ENCODE measurements around the gene FBXO15.

The FBXO15 gene

DNA sequence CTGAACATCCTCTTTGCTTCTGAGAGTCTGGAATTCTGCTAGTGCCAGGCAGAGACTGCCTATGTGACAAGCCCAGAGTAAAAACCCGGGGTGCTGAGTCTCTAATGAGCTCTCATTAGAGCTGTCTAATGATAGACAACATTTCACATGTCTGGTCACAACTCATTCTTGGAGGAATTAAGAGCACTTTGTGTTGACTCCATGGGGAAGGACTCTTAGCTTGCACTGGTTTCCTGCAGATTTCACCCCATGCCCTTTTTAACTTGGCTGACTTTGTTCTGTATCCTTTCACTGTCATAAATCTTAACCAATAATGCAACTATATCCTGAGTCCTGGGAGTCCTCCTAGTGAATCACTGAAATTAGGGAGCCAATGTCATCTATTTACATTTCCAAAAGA lies 33.5 kb downstream of the FBXO15 start:
- DNase-seq (ENCODE audit: low read depth in 3 of 3), result no peak

GRCh38 chr18:74113711-74114110 lies 33.9 kb downstream of the FBXO15 start:
- DNase-seq (ENCODE audit: low read depth in 3 of 3), result no peak

DNA sequence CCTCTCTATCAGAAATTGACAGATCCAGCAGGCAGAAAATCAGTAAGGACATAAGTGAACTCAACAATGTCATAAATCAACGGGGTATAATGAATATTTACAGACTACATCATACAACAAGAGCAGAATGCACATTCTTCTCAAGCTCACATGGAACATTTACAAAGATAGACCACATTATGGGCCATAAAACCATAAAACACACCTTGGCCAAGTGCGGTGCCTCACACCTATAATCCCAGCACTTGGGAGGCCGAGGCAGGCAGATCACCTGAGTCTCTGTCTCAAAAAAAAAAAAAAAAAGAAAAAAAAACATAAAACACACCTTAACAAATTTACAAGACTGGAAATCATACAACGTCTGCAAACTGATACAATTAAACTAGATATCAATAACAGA lies 36.7 kb downstream of the FBXO15 start:
- DNase-seq (ENCODE audit: low read depth in 3 of 3), result no peak

- no peak for DNase-seq (ENCODE audit: low read depth in 3 of 3)
Observed at GRCh38 chr18:74110149-74110548, 37.5 kb downstream of the FBXO15 start.

DNA sequence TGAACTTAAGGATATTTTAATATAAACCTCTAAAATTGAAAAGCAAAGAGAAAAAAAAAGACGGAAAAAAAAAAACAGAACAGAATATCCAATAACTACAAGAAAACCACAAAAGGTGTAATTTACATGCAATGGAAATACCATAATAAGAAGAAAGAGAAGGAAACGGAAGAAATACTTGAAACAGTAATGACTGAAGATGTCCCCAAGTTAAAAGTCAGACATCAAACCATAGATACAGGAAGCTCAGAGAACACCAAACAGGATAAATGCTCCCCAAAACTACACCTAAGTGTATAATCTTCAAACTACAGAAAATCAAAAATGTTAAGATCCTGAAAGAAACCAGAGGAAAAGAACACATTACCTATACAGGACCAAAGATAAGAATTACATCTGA lies 39.2 kb downstream of the FBXO15 start:
- DNase-seq (ENCODE audit: low read depth in 3 of 3), result no peak

DNA sequence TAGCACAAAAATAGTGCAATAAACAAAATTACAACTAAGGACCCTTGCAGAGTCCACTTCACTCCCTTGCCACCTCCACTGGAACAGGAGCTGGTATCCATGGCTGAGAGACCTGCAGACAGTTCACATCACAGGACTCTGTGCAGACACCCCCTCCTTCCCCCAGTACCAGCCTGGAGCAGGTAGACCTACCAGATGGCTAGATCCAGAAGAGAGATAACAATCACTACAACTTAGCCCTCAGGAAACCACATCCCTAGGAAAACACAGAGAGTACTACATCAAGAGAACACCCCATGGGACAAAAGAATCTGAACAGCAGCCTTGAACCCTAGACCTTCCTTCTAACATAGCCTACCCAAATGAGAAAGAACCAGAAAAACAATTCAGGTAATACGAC lies 49.8 kb downstream of the FBXO15 start:
- no peak for DNase-seq (ENCODE audit: low read depth in 3 of 3)

GRCh38 chr18:74092922-74093321 lies 54.7 kb downstream of the FBXO15 start:
- DNase-seq (ENCODE audit: low read depth in 3 of 3), result no peak

- no peak for DNase-seq (ENCODE audit: low read depth in 3 of 3)
Observed at GRCh38 chr18:74084184-74084855, 63.3 kb downstream of the FBXO15 start.

- no peak for DNase-seq (ENCODE audit: low read depth in 3 of 3)
Observed at GRCh38 chr18:74083557-74083952, 64.1 kb downstream of the FBXO15 start.

DNA sequence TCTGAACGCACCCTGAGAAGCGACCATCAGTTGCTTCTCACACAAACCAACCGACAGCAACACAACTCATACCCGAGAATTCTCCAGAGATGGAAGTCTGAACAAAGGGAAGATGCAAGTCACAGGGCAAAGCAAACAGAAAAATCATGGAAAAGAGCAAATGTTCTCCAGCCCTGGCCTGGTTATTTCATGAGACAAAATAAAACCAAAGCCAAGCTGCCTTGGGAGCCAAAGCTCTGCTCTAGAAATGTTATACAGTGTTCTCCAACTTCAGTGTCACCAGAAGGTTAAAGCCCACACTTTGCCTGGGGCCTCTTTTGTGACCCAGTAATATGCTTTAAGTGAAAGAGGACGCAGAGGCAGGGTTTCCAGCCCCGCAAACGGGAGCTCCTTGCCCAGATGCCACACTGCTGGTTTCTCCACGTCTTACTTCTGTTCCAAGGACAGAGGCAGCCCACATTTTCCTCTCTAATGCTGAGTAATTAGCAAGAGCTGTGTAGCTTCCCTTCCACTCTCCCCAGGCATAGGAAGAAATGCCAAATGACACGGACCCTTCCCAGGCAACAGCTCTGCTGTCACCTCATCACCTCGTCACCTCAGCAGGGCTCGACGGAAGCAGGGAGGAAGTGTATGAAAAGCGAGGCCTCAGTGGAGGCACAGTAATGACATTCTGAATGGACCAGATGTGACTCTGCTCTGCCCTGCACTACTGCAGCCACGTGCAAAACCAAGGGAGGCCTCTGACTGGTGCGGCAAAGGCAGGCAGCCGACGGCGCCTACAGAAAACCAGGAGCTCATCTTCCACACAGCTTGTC lies 64.7 kb downstream of the FBXO15 start:
- no peak for DNase-seq (ENCODE audit: low read depth in 3 of 3)

- DNase-seq (ENCODE audit: low read depth in 3 of 3), result peak in 2 of 3 experiments; percentile 26 to 32
Observed at GRCh38 chr18:74081966-74082741, 65.5 kb downstream of the FBXO15 start.

DNA sequence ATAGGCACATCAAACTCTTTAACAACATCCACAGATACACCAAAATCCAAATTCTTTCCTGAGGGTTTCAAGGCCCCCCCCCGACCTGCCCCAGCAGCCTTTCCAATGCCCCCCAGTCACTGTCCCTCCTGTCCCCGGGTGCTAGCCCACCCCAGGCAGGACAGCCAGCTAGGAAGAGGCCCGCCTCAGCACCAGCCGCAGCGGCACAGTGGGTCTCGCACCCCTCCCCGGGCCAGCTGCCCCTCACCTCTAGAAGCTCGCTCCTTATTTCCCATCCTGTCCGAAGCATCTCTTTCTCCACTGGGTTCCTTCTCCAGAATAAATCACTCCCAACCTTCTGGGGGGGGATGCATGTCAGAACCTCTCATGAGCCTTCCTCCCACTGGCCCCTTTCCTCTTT lies 69.4 kb downstream of the FBXO15 start:
- no peak for DNase-seq (ENCODE audit: low read depth in 3 of 3)

GRCh38 chr18:74074668-74075564 lies 72.7 kb downstream of the FBXO15 start:
- no peak for DNase-seq (ENCODE audit: low read depth in 3 of 3)

- no peak for DNase-seq (ENCODE audit: low read depth in 3 of 3)
Observed at GRCh38 chr18:74073957-74074667, 73.5 kb downstream of the FBXO15 start.

- no peak for DNase-seq (ENCODE audit: low read depth in 3 of 3)
Observed at GRCh38 chr18:74069178-74070050, 78.2 kb downstream of the FBXO15 start.

DNA sequence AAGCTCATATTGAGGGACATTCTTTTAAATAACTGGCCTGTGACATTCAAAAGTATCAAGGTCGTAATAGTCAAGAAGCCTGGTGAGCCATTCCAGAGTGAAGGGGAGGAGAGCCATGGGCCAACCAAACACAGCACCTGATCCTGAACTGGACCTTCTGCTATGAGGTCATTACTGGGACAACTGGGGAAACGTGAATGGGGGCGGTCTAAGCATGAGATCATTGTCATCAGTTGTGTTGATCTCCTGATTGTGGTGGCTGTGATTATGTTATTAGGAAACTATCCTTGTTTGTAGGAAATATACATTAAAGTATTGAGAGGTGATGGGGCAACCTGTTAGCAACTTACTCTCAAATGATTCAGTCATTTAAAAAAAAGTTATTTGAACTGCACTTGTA lies 79.3 kb downstream of the FBXO15 start:
- DNase-seq (ENCODE audit: low read depth in 3 of 3), result no peak

- no peak for DNase-seq (ENCODE audit: low read depth in 3 of 3)
Observed at GRCh38 chr18:74066018-74066417, 81.6 kb downstream of the FBXO15 start.

- no peak for DNase-seq (ENCODE audit: low read depth in 3 of 3)
Observed at GRCh38 chr18:74065366-74065765, 82.3 kb downstream of the FBXO15 start.

- DNase-seq (ENCODE audit: low read depth in 3 of 3), result no peak
Observed at GRCh38 chr18:74064510-74064909, 83.1 kb downstream of the FBXO15 start.

- no peak for DNase-seq (ENCODE audit: low read depth in 3 of 3)
Observed at GRCh38 chr18:74063557-74063956, 84.1 kb downstream of the FBXO15 start.

Measured in stimulated activated CD4-positive, alpha-beta T cell treated with anti-CD3 and anti-CD28 coated beads, TNF-alpha, amount 100 ng/mL, for 4 hours (primary cell).